K562 (cell line): ENCODE measurements around the gene RPS19BP1. TPM values are rescaled to one million over a fixed set of nuclear protein-coding genes. Genes with fewer than 3 reads are reported as not detected.

Experiments
- ATAC-seq: fragments of 200-7000 bp; cut with Tn5 transposase; 3 replicates; pipeline ENCODE4 v1.9.1; 2020; ENCODE audit warnings: moderate library complexity
- BruUV-seq: library from RNA; stranded (reverse); fragments of 400-500 nt; replicated peaks from 2 replicates; lab custom pipeline; 2021; lab: Mats Ljungman, UMichigan
- CTCF ChIA-PET: fragments of 300-600 bp; formaldehyde crosslinking; extraction: SDS; loops from one replicate; lab custom pipeline; 2021; ENCODE audit warnings: low intra/inter-chr PET ratio; lab: Yijun Ruan, JAX
- POLR2A ChIA-PET: fragments of 300-600, 350-650 bp; sonication (Branson Sonifier 250); formaldehyde crosslinking; extraction: SDS; loops from one replicate; lab custom pipeline; 2021; ENCODE audit warnings: antibody characterized with exemption, inconsistent platforms; lab: Yijun Ruan, JAX
- DNase-seq, 4 experiments: peaks; one replicate each; pipeline versions ENCODE4 v3.0.0 to v3.0.0-alpha.2; 2011 to 2018; ENCODE audit warnings: low spot score in 3 of 4, mixed read lengths in 3 of 4; ENCODE audit errors: extremely low read depth in 1 of 4
- FAIRE-seq: peaks from 2 replicates; lab custom pipeline; 2011; peaks lifted over from hg19 to GRCh38; lab: Jason Lieb, UNC
- H2AFZ ChIP-seq: 2 replicates; pipeline ENCODE4 v1.6.0; 2011; ENCODE audit warnings: low read depth, low read length, control low read depth, inconsistent platforms
- H3K27ac ChIP-seq: fragments of 200-600 bp; 3 replicates; pipeline ENCODE4 v1.8.0; 2011; ENCODE audit warnings: low read depth, mild to moderate bottlenecking, control low read depth, inconsistent platforms, low read length, moderate library complexity, mixed read lengths; ENCODE audit errors: extremely low read depth
- H3K27me3 ChIP-seq, 2 experiments: fragments of 300-600 bp in 1 of 2; 2 replicates in 1 of 2; 3 replicates in 1 of 2; pipeline versions ENCODE4 v1.6.0 to v1.8.0; 2011; ENCODE audit warnings: inconsistent platforms in 2 of 2, low read length in 2 of 2, mild to moderate bottlenecking in 1 of 2, mixed read lengths in 1 of 2, moderate library complexity in 1 of 2; ENCODE audit not compliant: control insufficient read depth in 2 of 2, insufficient read depth in 2 of 2
- H3K36me3 ChIP-seq: fragments of 300-600 bp; 3 replicates; pipeline ENCODE4 v1.8.0; 2011; ENCODE audit warnings: mild to moderate bottlenecking, low read length, inconsistent platforms; ENCODE audit not compliant: control insufficient read depth, insufficient read depth
- H3K4me1 ChIP-seq, 2 experiments: fragments of 200-600 bp in 1 of 2; replicated peaks in 1 of 2; 2 replicates in 1 of 2; 3 replicates in 1 of 2; pipeline versions ENCODE4 v1.5.1 to v1.8.0; 2011; ENCODE audit warnings: inconsistent platforms in 2 of 2, low read length in 2 of 2, mild to moderate bottlenecking in 1 of 2, mixed read lengths in 1 of 2, moderate library complexity in 1 of 2; ENCODE audit not compliant: control insufficient read depth in 2 of 2, insufficient read depth in 2 of 2
- H3K4me2 ChIP-seq: 2 replicates; pipeline ENCODE4 v1.6.1; 2011; ENCODE audit warnings: low read length, control low read depth, inconsistent platforms, mixed read lengths; ENCODE audit not compliant: insufficient read depth
- H3K4me3 ChIP-seq: fragments of 200-600 bp; sonication (generic), shearing (Covaris generic); 2 replicates; pipeline ENCODE4 v1.5.1; 2016; ENCODE audit warnings: control low read depth, inconsistent platforms
- H3K79me2 ChIP-seq: fragments of 200-600 bp; 3 replicates; pipeline ENCODE4 v1.8.0; 2011; ENCODE audit warnings: low read length, inconsistent platforms; ENCODE audit not compliant: control insufficient read depth, insufficient read depth
- H3K9ac ChIP-seq, 2 experiments: 2 replicates each; pipeline versions ENCODE4 v1.6.0 to v1.6.1; 2011; ENCODE audit warnings: low read depth in 2 of 2, low read length in 2 of 2, control low read depth in 1 of 2, inconsistent platforms in 1 of 2, mild to moderate bottlenecking in 1 of 2, mixed read lengths in 1 of 2; ENCODE audit not compliant: insufficient read depth in 1 of 2
- H3K9me1 ChIP-seq: one replicate; pipeline ENCODE4 v1.6.0; 2011; ENCODE audit warnings: inconsistent platforms, mild to moderate bottlenecking, low read length, moderate library complexity; ENCODE audit not compliant: control insufficient read depth, insufficient read depth
- H3K9me3 ChIP-seq: replicated peaks from 2 replicates; pipeline ENCODE4 v1.5.1; 2011; ENCODE audit warnings: low read depth, low read length, inconsistent platforms; ENCODE audit not compliant: control insufficient read depth, insufficient read depth
- H4K20me1 ChIP-seq: replicated peaks from 2 replicates; pipeline ENCODE4 v1.6.1; 2011; ENCODE audit warnings: low read length, inconsistent platforms, mixed read lengths; ENCODE audit not compliant: control insufficient read depth, insufficient read depth
- HIVEP1 ChIP-seq: fragments of 250-450 bp; sonication (Bioruptor Pico); IDR thresholded peaks from 2 replicates; pipeline ENCODE4 v1.4.0; 2020; ENCODE audit warnings: mild to moderate bottlenecking
- PYGO2 ChIP-seq: fragments of 450-650 bp; IDR thresholded peaks from 2 replicates; pipeline ENCODE4 v1.6.1; 2016; ENCODE audit warnings: mild to moderate bottlenecking, missing genetic modification characterization, moderate library complexity, missing compliant biosample characterization
- RAD21 ChIP-seq, 2 experiments: fragments of 250-450 bp in 1 of 2; fragments of 450-650 bp in 1 of 2; sonication (Bioruptor Pico) in 1 of 2; formaldehyde crosslinking in 1 of 2; IDR thresholded peaks in 1 of 2; conservative IDR thresholded peaks in 1 of 2; 2 replicates each; pipeline versions ENCODE4 v1.4.0 to v1.8.0; 2020 to 2022; ENCODE audit warnings: mild to moderate bottlenecking in 2 of 2, moderate library complexity in 1 of 2
- REST ChIP-seq, 2 experiments: fragments of 450-650 bp; formaldehyde crosslinking in 1 of 2; IDR thresholded peaks; 2 replicates each; pipeline versions ENCODE4 v1.4.0 to v1.6.1; 2014 to 2020; ENCODE audit warnings: mild to moderate bottlenecking in 2 of 2, borderline replicate concordance in 1 of 2, low read depth in 1 of 2
- SETDB1 ChIP-seq: IDR thresholded peaks from one replicate; pipeline ENCODE4 v1.6.1; 2012; ENCODE audit warnings: low read length, control low read depth, inconsistent platforms
- SMC3 ChIP-seq: conservative IDR thresholded peaks from 2 replicates; pipeline ENCODE4 v1.6.1; 2011; ENCODE audit warnings: low read depth, low read length, improper control_type of control experiment; ENCODE audit not compliant: insufficient read depth
- THRAP3 ChIP-seq: fragments of 450-650 bp; IDR thresholded peaks from 2 replicates; pipeline ENCODE4 v1.6.1; 2016; ENCODE audit warnings: mild to moderate bottlenecking, inconsistent platforms, borderline replicate concordance
- U2AF1 ChIP-seq: fragments of 200-400 bp; formaldehyde crosslinking; optimal IDR thresholded peaks from 2 replicates; pipeline ENCODE3; 2017; ENCODE audit warnings: mild to moderate bottlenecking, low read depth, low read length, moderate library complexity
- XRCC4 ChIP-seq: IDR thresholded peaks from one replicate; pipeline ENCODE4 v1.6.1; 2011; ENCODE audit not compliant: insufficient read depth, insufficient read length; ENCODE audit errors: extremely low read depth
- ZNF3 ChIP-seq: fragments of 250-450 bp; sonication (Bioruptor Pico); IDR thresholded peaks from 2 replicates; pipeline ENCODE4 v1.5.0; 2021; ENCODE audit warnings: mild to moderate bottlenecking, moderate library complexity
- WGBS: fragments of 100-300 bp; shearing (Covaris generic); methylation state at CpG from one replicate; pipeline ENCODE4 v1.1.6; 2016; ENCODE audit warnings: low coverage, mixed read lengths; ENCODE audit not compliant: insufficient coverage; ENCODE audit errors: missing lambda C conversion rate; 5-methylcytosine and 5-hydroxymethylcytosine counted together
- in situ Hi-C: fragments of 300-500 bp; cut with MboI; formaldehyde crosslinking; loops from 4 replicates; pipeline ENCODE4 v1.15.0; 2018; ENCODE audit warnings: inconsistent platforms, mixed read lengths
- intact Hi-C: fragments of 100-400 bp; cut with micrococcal nuclease; formaldehyde crosslinking; loops from 2 replicates; pipeline ENCODE4 v1.14.2; 2022
- polyA plus RNA-seq, 8 experiments: library from polyadenylated mRNA; depleted of rRNA in 4 of 8; stranded (reverse) in 5 of 8; unstranded in 3 of 8; fragments of >200 nt; fragmentation: Nextera tagmentation in 2 of 8; fragmentation: Illumina TruSeq in 1 of 8; extraction: Ambion mirVana in 2 of 8; extraction: Trizol in 1 of 8; gene quantifications; 2 replicates each; pipeline versions ENCODE4 v1.2.1 to v1.2.3, GENCODE V29; 2011 to 2014; ENCODE audit warnings: inconsistent platforms in 1 of 8, missing spikeins in 1 of 8
- total RNA-seq, 7 experiments: library from RNA; depleted of rRNA in 6 of 7; stranded (reverse); fragments of >200 nt in 6 of 7; fragmentation: Illumina TruSeq in 2 of 7; extraction: Trizol in 2 of 7; gene quantifications; 2 replicates each; pipeline versions ENCODE4 v1.2.1 to v1.2.3, GENCODE V29; 2011 to 2021; ENCODE audit warnings: low replicate concordance in 1 of 7
- TF ChIP-seq, protein P1 (sequence below), 3 experiments: IDR thresholded peaks in 2 of 3; conservative IDR thresholded peaks in 1 of 3; 2 replicates each; pipeline ENCODE4 v1.5.1; 2011 to 2012; ENCODE audit warnings: low read length in 3 of 3, mild to moderate bottlenecking in 3 of 3, control low read depth in 2 of 3, improper control_type of control experiment in 1 of 3, inconsistent platforms in 1 of 3, low read depth in 1 of 3, mixed read lengths in 1 of 3, moderate library complexity in 1 of 3; ENCODE audit not compliant: insufficient read depth in 2 of 3

RPS19BP1 gene
- total and polyA plus RNA-seq, 9 of the 15 experiments (the other 6 are each of a cell fraction or from before 2014, with no cell fraction given): 3.0 to 223 (median 84.3) TPM

- Histone ChIP-seq H3K27me3 (no peaks in the 10 kb centered on the region), H3K4me2 (no peak overlapping the region), H2AFZ (no peak overlapping the region), H3K4me1 (peaks cover 12 to 18% of the 10 kb centered on the region in 2 experiments; a peak in 3 of 5 replicates), H3K9ac (no peak overlapping the region), H4K20me1 (peaks cover 9% of the 10 kb centered on the region), H3K9me1 (no peaks in the 10 kb centered on the region), H3K9me3 (no peaks in the 10 kb centered on the region), H3K79me2 (peaks cover 54% of the 10 kb centered on the region), H3K4me3 (no peak overlapping the region), H3K27ac (no peak overlapping the region), H3K36me3 (peaks cover 81% of the 10 kb centered on the region)
- POLR2A ChIA-PET: interaction anchor here (0.7 to 2.1 kb wide), 8 partner anchors 9 to 917 kb away, joined by 3 to 6 read pairs (median 3); partner anchors contain the start of gene MIEF1
- in situ Hi-C loops (no loop called here), intact Hi-C loops (no loop called here)
- 55% methylated on average over 6 of the region's 8 CpGs for WGBS
- ATAC-seq: peak; percentile 26; the same call in 1 of the 3 replicates
- CTCF ChIA-PET: interaction anchor here (0.9 to 1.7 kb wide), 2 partner anchors 19 to 21 kb away, joined by 3 to 8 read pairs; no protein-coding TSS in a partner anchor
- no TSS peak for BruUV-seq
- no peak for DNase-seq
- peak; percentile 32 for FAIRE-seq
- TF ChIP-seq XRCC4 (no peak), U2AF1 (no peak), HIVEP1 (no peak), THRAP3 (no peak), SETDB1 (no peak), SMC3 (0 out of 2 replicates have a peak, but pooled peaks have one; percentile 14), PYGO2 (tag) (no peak), REST (IDR thresholded peaks at IDR 0.05; ENCODE audit: borderline replicate concordance) (peak; percentile 26; the same call in 1 of the 2 replicates), REST (CRISPR knock-in tag; IDR thresholded peaks at IDR 0.05; ENCODE audit: low read depth) (no peak), RAD21 (CRISPR knock-in tag; conservative IDR thresholded peaks at IDR 0.05 in 1 of 2, IDR thresholded peaks at IDR 0.05 in 1 of 2) (peak; percentile 32 to 52; a peak in 3 of 4 replicates), ZNF3 (CRISPR knock-in tag) (no peak)
- TF ChIP-seq, protein P1, sequence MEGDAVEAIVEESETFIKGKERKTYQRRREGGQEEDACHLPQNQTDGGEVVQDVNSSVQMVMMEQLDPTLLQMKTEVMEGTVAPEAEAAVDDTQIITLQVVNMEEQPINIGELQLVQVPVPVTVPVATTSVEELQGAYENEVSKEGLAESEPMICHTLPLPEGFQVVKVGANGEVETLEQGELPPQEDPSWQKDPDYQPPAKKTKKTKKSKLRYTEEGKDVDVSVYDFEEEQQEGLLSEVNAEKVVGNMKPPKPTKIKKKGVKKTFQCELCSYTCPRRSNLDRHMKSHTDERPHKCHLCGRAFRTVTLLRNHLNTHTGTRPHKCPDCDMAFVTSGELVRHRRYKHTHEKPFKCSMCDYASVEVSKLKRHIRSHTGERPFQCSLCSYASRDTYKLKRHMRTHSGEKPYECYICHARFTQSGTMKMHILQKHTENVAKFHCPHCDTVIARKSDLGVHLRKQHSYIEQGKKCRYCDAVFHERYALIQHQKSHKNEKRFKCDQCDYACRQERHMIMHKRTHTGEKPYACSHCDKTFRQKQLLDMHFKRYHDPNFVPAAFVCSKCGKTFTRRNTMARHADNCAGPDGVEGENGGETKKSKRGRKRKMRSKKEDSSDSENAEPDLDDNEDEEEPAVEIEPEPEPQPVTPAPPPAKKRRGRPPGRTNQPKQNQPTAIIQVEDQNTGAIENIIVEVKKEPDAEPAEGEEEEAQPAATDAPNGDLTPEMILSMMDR (IDR thresholded peaks at IDR 0.05 in 2 of 3, conservative IDR thresholded peaks at IDR 0.05 in 1 of 3; ENCODE audit: insufficient read depth in 2 of 3, low read depth in 1 of 3, low read length in 3 of 3): peak; percentile 47 to 74 (median 69); a peak in 5 of 6 replicates
Measured at GRCh38 chr22:39514373-39514973, 18.1 kb downstream of the RPS19BP1 start.
